Activated naive CD4-positive, alpha-beta T cell treated with anti-CD3 and anti-CD28 coated beads, Interleukin-2, amount 50 U/mL, for 24 hours (primary cell): ENCODE results near the gene PACSIN2.
"Not testable (repeated sequence)": the region's sequence is repeated elsewhere in the genome, so short reads cannot be mapped to it uniquely, and the experiment has no call there.

Source experiments
- H3K27ac Mint-ChIP-seq: one replicate; pipeline ENCODE4 v1.8.0; 2021; ENCODE audit warnings: mild to moderate bottlenecking, mixed read lengths
- H3K27me3 Mint-ChIP-seq: one replicate; pipeline ENCODE4 v1.8.0; 2021; ENCODE audit warnings: mixed read lengths
- H3K36me3 Mint-ChIP-seq: one replicate; pipeline ENCODE4 v1.8.0; 2021; ENCODE audit warnings: mixed read lengths
- H3K4me1 Mint-ChIP-seq: one replicate; pipeline ENCODE4 v1.8.0; 2021; ENCODE audit warnings: mixed read lengths
- H3K4me3 Mint-ChIP-seq: one replicate; pipeline ENCODE4 v1.8.0; 2021; ENCODE audit warnings: mild to moderate bottlenecking, mixed read lengths
- H3K9me3 Mint-ChIP-seq: one replicate; pipeline ENCODE4 v1.8.0; 2021; ENCODE audit warnings: mixed read lengths

The PACSIN2 gene

DNA sequence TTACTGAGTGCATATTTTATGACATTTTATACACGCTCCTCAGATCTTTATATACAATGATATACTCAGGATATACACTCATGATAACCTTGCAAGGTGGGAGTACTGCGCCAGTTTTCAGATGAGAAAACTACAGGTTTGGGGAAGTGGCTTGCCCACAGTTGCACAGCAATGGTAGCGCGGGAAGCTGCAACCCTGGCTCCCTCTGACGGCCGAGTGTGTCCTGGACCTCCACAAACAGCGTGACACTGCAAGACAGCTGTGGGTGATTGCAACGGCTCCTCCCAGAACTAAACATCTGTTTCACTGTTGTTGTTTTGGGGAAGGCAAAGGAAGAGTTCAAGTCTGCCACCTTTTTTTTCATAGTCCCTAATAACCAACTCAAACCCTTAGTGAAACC, 47.0 kb downstream of the PACSIN2 start:
- no peaks in the 10 kb centered on the region for H3K9me3 Mint-ChIP-seq
- peaks cover 9% of the 10 kb centered on the region for H3K36me3 Mint-ChIP-seq
- no peak overlapping the region for H3K4me3 Mint-ChIP-seq
- no peak overlapping the region for H3K27ac Mint-ChIP-seq
- peaks cover 65% of the 10 kb centered on the region for H3K4me1 Mint-ChIP-seq
- no peaks in the 10 kb centered on the region for H3K27me3 Mint-ChIP-seq

DNA sequence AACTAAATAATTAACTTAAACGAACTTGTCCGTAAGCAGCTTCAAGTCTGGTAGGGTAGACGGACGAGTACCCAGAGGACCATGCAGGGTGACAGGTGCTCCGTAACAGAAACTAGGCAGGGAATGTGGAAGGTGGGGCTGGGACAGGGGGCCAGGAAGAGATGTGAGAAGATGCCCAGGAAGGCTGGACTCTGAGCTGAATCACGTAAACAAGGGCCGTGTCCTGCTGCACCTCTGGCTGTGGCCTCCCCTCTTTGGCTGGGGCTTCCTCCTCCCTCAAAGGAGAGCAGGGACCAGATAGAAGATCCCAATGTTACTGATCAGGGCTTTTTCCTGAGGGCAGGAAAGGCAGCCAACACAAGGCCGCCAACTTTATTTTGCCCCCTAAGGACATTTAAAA, 47.9 kb downstream of the PACSIN2 start:
- H3K4me1 Mint-ChIP-seq, result peaks cover 66% of the 10 kb centered on the region
- peaks cover 6% of the 10 kb centered on the region for H3K36me3 Mint-ChIP-seq
- no peak overlapping the region for H3K4me3 Mint-ChIP-seq
- H3K9me3 Mint-ChIP-seq, result no peaks in the 10 kb centered on the region
- no peaks in the 10 kb centered on the region for H3K27me3 Mint-ChIP-seq
- H3K27ac Mint-ChIP-seq, result no peak overlapping the region

- Mint-ChIP-seq H3K4me3 (no peak overlapping the region), H3K27me3 (no peaks in the 10 kb centered on the region), H3K9me3 (no peaks in the 10 kb centered on the region), H3K27ac (no peak overlapping the region), H3K4me1 (peaks cover 70% of the 10 kb centered on the region), H3K36me3 (peaks cover 6% of the 10 kb centered on the region)
These were observed 48.5 kb downstream of the PACSIN2 start for GRCh38 chr22:42966497-42966896.

DNA sequence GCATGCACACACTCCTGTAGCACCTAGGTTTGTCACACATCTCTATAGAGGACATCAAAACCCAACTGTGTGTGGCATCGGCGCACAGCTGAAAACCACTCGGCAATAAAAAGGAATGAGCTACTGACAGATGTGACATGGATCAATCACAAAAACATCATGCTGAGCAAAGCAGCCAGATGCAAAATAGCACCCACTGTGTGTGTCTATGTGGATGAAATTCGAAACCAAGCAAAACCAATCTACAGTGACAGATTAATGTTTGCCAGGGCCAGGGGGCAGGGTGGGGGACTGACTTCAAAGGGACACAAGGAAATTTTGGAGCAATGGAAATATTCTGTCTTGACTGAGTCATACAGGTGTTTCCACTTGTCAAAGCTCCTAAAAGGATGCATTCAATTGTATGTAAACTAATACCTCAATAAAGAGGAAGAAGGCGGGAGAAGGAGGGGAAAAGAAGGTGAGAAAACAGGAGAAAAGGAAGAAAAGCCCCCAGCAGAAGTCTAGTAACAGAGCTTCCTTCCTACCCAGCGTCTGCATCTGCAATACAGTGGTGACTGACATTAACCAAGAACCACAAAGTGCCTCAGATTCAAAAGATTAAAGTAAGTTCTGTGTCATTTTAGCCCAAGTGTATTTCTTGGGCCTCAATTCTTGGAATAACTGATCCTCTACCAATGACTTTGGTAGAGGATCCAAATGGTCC, 49.8 kb downstream of the PACSIN2 start:
- Mint-ChIP-seq H3K4me1 (peaks cover 76% of the 10 kb centered on the region), H3K36me3 (peaks cover 5% of the 10 kb centered on the region), H3K4me3 (peak overlapping the region; percentile 9), H3K27me3 (no peaks in the 10 kb centered on the region), H3K9me3 (no peaks in the 10 kb centered on the region), H3K27ac (peak overlapping the region; percentile 95)

DNA sequence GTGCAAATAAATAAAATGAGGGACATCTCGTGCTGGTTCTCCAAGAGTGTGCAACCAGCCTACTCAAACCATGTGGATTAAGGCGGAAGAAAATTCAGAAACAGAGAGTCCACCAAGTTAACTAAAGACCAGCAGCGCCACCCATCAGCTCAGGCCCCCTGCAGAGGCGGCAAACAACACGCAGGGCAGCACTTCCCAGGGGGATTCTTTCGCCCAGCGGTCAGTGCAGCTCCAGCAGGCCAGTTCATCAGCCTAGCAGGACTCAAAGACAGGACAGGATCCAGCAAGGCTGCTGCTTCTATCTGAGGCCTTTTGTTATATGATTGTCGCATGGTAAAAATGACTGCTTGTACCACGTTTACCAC, 51.7 kb downstream of the PACSIN2 start:
- Mint-ChIP-seq H3K9me3 (no peaks in the 10 kb centered on the region), H3K4me1 (peaks cover 79% of the 10 kb centered on the region), H3K27ac (peak overlapping the region; percentile 51), H3K27me3 (no peaks in the 10 kb centered on the region), H3K36me3 (peaks cover 5% of the 10 kb centered on the region), H3K4me3 (no peak overlapping the region)

DNA sequence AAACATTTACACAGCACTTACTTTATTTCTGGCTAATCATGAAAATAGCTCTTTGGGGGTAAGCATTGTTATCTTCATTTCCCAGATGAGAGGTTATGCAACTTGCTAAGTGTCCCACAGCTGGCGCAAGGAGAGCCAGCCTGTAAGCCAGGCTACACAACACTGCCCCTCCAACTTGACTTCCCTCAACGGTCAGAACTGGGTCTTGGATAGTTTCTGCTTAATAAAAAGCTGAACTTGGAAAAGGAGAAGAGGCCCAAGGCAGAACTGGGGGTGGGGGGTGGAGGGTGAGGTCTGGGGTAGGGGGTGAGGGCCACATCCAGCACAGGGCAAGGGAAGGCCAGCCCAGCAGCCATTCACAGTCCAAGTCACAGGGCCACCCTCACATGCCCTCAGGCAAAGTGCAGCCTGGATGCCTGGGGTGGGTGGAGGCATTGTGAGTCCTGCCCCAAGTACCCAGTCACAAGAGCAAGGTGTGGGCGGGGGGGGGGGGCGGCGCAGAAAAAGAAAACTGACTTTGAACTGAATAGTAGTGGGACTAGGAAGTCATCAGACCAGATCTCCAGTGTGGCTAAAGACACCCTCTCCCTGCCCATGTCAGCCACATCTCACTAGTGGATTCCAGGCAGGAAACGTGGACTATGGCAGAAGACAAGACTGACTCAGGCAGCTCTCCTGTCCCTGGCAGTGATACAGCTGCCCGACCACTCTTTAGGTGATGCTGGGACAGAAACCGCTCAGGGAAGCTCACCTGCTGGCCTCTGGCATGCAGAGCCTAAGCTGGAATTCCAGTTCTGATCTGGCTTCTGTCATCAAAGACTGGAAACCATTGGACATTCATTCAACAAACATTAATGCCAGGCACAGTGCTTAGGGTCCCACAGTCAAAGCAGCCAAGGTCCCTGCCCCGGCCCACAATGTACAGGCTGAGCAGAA, 52.4 kb downstream of the PACSIN2 start:
- peak overlapping the region; percentile 39 for H3K27ac Mint-ChIP-seq
- no peaks in the 10 kb centered on the region for H3K27me3 Mint-ChIP-seq
- H3K36me3 Mint-ChIP-seq, result peaks cover 9% of the 10 kb centered on the region
- no peaks in the 10 kb centered on the region for H3K9me3 Mint-ChIP-seq
- no peak overlapping the region for H3K4me3 Mint-ChIP-seq
- peaks cover 81% of the 10 kb centered on the region for H3K4me1 Mint-ChIP-seq

- no peak overlapping the region for H3K4me3 Mint-ChIP-seq
- H3K9me3 Mint-ChIP-seq, result no peaks in the 10 kb centered on the region
- H3K27me3 Mint-ChIP-seq, result no peaks in the 10 kb centered on the region
- peak overlapping the region; percentile 39 for H3K27ac Mint-ChIP-seq
- peaks cover 86% of the 10 kb centered on the region for H3K4me1 Mint-ChIP-seq
- peaks cover 9% of the 10 kb centered on the region for H3K36me3 Mint-ChIP-seq
These were observed 53.1 kb downstream of the PACSIN2 start for GRCh38 chr22:42961810-42962209.

- H3K9me3 Mint-ChIP-seq, H3K27me3 Mint-ChIP-seq, H3K4me3 Mint-ChIP-seq, H3K27ac Mint-ChIP-seq, H3K36me3 Mint-ChIP-seq: not testable (repeated sequence)
- H3K4me1 Mint-ChIP-seq, result peaks cover 86% of the 10 kb centered on the region
These were observed 53.6 kb downstream of the PACSIN2 start for GRCh38 chr22:42961400-42961690.

GRCh38 chr22:42960531-42961399, 54.2 kb downstream of the PACSIN2 start:
- H3K4me3 Mint-ChIP-seq, result peak overlapping the region; percentile 66
- no peaks in the 10 kb centered on the region for H3K9me3 Mint-ChIP-seq
- peaks cover 9% of the 10 kb centered on the region for H3K36me3 Mint-ChIP-seq
- peak overlapping the region; percentile 80 for H3K27ac Mint-ChIP-seq
- peaks cover 90% of the 10 kb centered on the region for H3K4me1 Mint-ChIP-seq
- no peaks in the 10 kb centered on the region for H3K27me3 Mint-ChIP-seq

DNA sequence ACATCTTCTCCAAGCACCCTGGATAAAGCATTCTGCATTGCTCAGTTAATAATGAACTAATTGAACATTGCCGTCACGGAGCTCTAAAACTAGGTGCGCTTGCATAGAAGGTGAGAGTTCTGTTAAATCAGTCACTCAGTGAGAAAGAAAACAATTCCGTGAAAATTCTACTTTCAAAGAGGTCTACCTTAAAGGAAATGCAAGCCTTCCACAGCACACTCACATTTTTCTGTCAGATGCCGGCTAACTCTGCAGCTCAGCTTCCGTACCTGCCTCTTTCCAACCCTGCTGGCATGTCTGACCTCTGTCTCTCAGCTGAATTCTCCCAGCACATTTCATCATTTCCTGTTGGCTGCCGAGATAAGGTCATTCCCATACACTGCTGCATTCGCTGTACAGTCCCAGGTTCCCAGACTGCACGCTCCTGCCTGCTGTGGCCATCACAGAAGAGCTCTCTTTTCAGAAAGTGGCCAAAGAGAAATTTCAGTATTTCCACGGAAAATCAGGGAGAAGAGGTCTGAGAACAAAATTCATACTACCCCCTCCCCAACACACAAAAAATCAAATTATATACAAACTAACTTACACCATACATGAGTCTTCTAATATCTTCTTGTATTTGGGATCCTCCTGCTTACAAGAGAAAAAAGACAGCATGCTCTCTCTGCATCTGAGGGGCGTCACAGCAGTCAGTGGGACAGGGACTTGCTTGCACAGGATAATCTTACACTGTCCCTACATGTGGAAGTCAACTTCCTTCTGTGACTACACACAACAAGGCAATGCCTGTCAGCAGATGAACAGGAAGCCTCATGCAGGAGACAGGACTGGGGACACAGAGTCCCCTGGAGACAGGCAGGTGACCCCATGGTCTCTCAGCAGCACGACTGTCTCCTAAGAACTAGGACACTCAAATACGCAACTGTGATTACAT, 55.1 kb downstream of the PACSIN2 start:
- H3K4me3 Mint-ChIP-seq, result peak overlapping the region; percentile 66

DNA sequence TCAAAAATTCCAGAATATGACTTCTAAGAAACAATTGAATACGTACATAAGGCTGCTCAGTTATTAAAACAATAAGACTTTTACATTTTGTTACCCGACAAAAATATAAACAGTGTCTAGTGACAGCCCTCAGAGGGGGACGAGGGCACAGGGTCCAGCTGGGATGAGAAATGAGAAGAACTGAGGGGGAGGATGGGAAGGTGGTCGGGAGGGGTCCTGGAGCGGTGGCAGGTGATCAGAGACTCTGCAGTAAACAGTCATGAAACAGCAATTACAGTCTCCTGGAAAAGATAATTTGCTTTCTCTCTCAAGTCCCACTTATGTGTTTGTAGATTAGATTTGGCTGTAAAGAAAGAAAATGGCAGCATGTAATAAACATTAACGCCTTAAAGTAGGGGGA, 56.0 kb downstream of the PACSIN2 start:
- Mint-ChIP-seq H3K9me3 (no peaks in the 10 kb centered on the region), H3K4me1 (peaks cover 83% of the 10 kb centered on the region), H3K27ac (peak overlapping the region; percentile 72), H3K27me3 (no peaks in the 10 kb centered on the region), H3K4me3 (peak overlapping the region; percentile 66), H3K36me3 (peaks cover 9% of the 10 kb centered on the region)

More for the DNA sequence above, 55.1 kb downstream of the PACSIN2 start:
- no peaks in the 10 kb centered on the region for H3K27me3 Mint-ChIP-seq
- H3K27ac Mint-ChIP-seq, result peak overlapping the region; percentile 80
- peaks cover 9% of the 10 kb centered on the region for H3K36me3 Mint-ChIP-seq
- H3K9me3 Mint-ChIP-seq, result no peaks in the 10 kb centered on the region
- H3K4me1 Mint-ChIP-seq, result peaks cover 89% of the 10 kb centered on the region

DNA sequence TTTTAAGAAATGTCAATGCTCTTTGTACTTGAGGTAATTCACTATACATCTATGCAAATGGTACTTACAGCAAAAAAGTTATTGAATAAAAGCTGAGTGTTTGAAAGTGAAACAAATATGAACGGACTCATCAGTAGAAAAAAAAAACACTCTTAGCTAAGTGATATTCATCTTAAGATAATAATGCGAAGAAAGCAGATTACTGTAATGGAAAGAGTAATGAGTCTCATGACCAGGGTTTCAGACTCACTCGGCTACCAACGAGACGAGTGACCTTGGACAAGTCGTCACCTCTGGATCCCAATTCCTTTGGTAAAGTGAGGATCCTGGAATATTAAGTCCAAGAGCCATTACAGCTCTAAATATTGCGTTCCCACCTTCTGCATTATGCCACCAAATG, 57.0 kb downstream of the PACSIN2 start:
- Mint-ChIP-seq H3K27me3 (no peaks in the 10 kb centered on the region), H3K4me1 (peaks cover 82% of the 10 kb centered on the region), H3K4me3 (peak overlapping the region; percentile 77), H3K27ac (peak overlapping the region; percentile 91), H3K9me3 (no peaks in the 10 kb centered on the region), H3K36me3 (peaks cover 5% of the 10 kb centered on the region)

DNA sequence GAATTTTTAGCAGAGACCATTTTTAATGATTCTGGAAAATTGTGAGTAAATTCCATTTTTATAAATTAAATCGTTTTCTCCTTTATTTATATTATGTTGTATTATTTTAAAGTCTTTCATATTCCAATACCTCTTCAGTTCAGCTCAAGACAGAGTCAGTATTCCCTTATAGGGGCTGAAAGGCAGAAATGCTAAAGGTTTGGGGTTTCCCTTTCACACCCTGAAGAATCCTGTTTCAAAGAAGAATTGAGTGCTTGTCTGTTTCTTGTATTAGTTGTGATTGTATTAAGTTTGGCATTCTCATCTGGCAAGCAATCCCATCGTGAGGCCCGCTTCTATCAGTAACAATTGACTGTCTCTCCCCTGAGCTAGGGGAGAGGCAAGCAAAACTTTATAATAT, 57.4 kb downstream of the PACSIN2 start:
- no peaks in the 10 kb centered on the region for H3K27me3 Mint-ChIP-seq
- H3K27ac Mint-ChIP-seq, result peak overlapping the region; percentile 23
- H3K9me3 Mint-ChIP-seq, result no peaks in the 10 kb centered on the region
- peaks cover 5% of the 10 kb centered on the region for H3K36me3 Mint-ChIP-seq
- H3K4me3 Mint-ChIP-seq, result no peak overlapping the region
- peaks cover 80% of the 10 kb centered on the region for H3K4me1 Mint-ChIP-seq

- H3K4me1 Mint-ChIP-seq, result peaks cover 77% of the 10 kb centered on the region
- peaks cover 8% of the 10 kb centered on the region for H3K36me3 Mint-ChIP-seq
These were observed 59.1 kb downstream of the PACSIN2 start for GRCh38 chr22:42955848-42956247.

More at GRCh38 chr22:42955848-42956247, 59.1 kb downstream of the PACSIN2 start:
- no peak overlapping the region for H3K4me3 Mint-ChIP-seq
- no peaks in the 10 kb centered on the region for H3K27me3 Mint-ChIP-seq
- H3K27ac Mint-ChIP-seq, result no peak overlapping the region
- no peaks in the 10 kb centered on the region for H3K9me3 Mint-ChIP-seq
